ENCODE results near the gene FAM168A.

GRCh38 chr11:73590991-73591390 is 6.9 kb downstream of the FAM168A start:
- TF ChIP-seq CTCF (IDR thresholded peaks at IDR 0.05; ENCODE audit: insufficient read depth, low read length, poor library complexity, severe bottlenecking) = no peak
- no peak for TF ChIP-seq EZH2phosphoT487 (conservative IDR thresholded peaks at IDR 0.05; ENCODE audit: low read length)
